GM12873 (cell line): Measurements from ENCODE around the gene TEDC2.
A peak's percentile ranks its signal among the peaks of the same experiment; 100 is the strongest.

ENCODE experiments used
- TF ChIP-seq, protein P1 (sequence below): IDR thresholded peaks from 2 replicates; pipeline ENCODE4 v1.5.1; 2012; ENCODE audit warnings: low read depth, mild to moderate bottlenecking, moderate library complexity, low read length, control low read depth; ENCODE audit not compliant: insufficient read depth; ENCODE audit errors: missing control alignments

TEDC2 gene

DNA sequence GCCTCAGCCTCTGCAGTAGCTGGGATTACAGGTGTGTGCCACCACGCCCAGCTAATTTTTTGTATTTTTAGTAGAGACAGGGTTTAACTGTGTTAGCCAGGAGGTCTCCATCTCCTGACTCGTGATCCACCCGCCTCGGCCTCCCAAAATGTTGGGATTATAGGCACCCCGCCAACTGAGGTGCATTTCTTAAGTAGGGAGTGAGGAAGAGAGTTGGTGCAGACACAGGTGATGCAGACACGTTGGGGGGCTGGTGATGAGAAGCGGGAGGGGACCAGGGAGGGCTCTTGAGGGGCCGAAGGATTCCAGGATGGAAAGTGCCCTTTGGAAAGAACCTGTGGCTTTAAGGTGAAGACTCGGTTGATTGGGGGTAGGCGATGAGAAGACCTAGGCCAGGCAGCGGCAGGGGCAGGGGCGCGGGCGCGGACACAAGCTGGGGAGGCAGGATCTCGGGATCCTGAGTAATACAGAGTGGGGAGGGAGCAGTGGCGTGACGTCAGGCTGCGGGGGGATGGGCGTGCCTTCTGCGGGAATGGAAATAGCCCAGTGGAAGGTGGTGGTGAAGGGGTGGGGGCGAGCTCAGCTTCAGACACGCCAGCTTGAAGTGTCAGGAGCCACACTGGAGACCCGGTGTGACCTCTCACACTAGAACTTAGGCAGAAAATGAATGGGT lies 51.4 kb downstream of the TEDC2 start:
- TF ChIP-seq, protein P1, sequence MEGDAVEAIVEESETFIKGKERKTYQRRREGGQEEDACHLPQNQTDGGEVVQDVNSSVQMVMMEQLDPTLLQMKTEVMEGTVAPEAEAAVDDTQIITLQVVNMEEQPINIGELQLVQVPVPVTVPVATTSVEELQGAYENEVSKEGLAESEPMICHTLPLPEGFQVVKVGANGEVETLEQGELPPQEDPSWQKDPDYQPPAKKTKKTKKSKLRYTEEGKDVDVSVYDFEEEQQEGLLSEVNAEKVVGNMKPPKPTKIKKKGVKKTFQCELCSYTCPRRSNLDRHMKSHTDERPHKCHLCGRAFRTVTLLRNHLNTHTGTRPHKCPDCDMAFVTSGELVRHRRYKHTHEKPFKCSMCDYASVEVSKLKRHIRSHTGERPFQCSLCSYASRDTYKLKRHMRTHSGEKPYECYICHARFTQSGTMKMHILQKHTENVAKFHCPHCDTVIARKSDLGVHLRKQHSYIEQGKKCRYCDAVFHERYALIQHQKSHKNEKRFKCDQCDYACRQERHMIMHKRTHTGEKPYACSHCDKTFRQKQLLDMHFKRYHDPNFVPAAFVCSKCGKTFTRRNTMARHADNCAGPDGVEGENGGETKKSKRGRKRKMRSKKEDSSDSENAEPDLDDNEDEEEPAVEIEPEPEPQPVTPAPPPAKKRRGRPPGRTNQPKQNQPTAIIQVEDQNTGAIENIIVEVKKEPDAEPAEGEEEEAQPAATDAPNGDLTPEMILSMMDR = no peak

DNA sequence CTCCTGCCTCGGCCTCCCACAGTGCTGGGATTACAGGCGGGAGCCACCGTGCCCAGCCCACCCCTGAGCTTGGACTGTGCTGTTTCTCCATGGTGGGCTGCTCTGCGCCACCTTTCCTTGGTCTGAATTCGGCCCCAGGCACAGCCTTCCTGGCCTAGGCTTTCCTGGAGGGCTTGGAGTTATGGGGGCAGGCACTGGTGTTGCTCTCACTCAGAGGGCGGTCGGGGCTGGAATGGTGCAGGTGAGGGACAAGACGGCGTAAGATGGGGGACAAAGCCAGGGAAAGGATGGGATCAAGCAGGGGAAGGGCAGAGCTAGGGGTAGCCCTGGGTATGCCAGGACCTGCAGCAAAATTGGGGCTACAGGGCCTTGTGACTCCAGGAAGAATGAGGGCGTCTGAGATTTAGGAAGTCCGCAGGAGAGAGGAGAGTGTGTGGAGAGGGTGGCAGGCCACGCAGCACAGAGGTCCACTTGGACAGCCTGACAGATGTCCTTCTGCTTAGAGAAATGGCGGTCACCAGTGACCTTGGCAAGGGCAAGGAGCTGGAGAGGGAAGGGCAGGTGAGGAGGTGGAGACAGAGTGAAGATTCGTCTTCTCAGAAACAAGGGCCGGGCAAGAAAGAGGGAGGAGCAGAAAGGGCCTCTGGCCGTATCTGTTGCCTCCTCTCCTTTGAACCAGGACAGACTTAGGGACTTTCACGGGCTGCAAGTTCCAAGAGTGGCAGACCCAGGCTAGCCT lies 52.3 kb downstream of the TEDC2 start:
- TF ChIP-seq, protein P1 = no peak

DNA sequence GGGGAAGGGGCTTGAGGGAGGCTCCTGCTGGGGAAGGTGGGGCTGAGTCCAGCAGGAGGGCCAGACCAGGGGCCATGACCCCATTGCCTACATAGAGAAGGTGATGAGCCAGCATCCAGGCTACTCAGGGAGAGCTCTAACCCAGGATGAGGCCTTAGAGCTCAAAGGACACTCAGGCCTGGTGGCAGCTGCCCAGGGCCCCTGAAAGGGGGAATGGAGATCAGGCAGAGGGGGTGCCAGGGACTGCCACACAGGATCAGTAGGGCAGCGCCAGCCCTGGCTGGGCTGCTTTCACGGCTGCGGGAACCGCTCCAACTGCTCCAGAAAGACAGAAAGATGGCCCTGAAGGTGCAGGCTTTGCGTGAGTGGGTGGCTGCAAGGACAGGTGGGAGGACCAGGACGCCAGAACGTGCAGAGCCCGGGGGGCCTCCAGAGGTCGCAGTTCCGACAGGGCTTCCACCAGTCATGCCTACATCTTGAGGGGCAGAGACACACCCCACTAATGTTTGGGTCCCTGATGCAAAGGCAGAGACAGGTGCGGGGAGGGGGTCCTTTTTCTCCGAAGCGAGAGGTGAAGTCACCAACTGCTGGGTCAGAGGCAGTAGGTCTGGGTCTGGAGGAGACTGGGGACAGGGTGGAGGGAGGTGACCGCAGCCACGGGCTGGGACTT lies 53.0 kb downstream of the TEDC2 start:
- TF ChIP-seq, protein P1 = peak; percentile 18

DNA sequence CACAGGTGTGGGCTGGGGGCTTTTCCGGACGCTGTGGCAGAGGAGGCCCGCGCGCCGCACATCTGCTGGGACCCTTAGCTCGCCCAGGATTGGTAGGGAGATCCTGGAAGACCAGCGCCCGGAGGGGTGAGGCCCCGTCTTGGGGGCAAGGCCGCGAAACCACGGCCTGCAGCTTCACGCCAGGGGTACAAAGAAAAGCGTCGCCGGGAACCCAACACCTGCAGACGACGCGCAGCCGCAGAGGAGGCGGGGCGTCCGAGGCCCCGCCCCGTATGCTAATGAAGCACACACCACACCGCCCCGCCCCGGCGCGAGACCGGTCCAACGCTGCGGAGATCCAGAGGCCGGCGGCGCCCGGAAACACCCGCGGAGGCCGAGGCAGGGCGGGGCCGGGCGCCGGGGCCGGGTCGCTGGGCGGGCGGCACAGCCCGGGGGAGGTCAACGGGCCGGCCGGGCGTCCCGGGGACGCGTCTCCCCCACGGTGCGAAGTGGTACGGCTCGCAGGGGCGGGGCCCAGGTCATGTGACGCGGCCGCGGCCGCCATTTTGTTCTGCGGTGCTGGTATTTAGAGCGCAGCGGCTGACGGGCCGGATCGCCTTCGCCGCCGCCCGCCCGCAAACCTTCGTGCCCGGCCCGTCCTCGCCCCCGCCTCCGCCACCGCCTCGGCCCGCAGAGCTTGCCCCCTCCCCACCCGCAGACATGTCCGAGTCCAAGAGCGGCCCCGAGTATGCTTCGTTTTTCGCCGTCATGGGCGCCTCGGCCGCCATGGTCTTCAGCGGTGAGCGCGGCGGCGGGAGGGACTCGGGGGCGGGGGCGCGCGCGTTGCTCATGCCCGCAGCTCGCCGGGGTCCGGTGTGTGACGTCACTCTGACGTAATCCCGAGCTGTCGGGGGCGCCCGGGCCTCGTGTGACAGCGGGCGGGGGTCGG lies 53.8 kb downstream of the TEDC2 start, which contains the start of gene ATP6V0C:
Gene ATP6V0C (plus strand): TSS at position 548 of the 928 bp plus-strand sequence. CDS start 152 bp downstream, at position 700.
- TF ChIP-seq, protein P1 = no peak
